Loucy (cell line): ENCODE measurements around the gene CTNNBIP1.

ENCODE experiments used
- CTCF ChIP-seq: fragments of 200-600 bp; sonication (generic); conservative IDR thresholded peaks from 2 replicates; pipeline ENCODE4 v1.5.1; 2014; ENCODE audit warnings: mild to moderate bottlenecking, antibody characterized with exemption, low read length
- EZH2phosphoT487 ChIP-seq: fragments of 200-600 bp; IDR thresholded peaks from 2 replicates; pipeline ENCODE4 v1.6.1; 2018; ENCODE audit warnings: antibody characterized with exemption, mild to moderate bottlenecking, moderate library complexity, borderline replicate concordance

DNA sequence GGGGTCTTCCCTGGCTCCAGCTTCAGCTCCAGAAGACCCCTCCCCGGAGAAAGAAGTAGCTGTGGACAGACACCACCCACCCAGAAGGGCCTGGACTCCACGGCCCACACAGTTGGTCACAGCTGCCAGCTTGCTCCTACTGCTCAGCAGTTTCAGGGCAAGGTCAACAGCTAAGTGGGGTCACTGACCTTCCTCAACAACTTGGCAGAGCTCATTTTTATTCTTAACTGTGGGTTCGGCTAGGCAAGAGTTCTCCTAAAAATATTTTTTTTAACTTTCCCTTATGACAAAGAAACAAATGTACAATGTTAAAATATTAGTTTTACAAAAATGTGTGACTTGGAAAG lies 41.9 kb downstream of the CTNNBIP1 start:
- no peak for TF ChIP-seq EZH2phosphoT487
- TF ChIP-seq CTCF: no peak
